Aorta (tissue), 5 donors: ENCODE data around the gene INSRR. TPM values are rescaled to one million over a fixed set of nuclear protein-coding genes. Genes with fewer than 3 reads are reported as not detected.

Experiments used
- ATAC-seq: fragments of 200-7000 bp; cut with Tn5 transposase; one replicate; pipeline ENCODE4 v1.9.1; 2022; ENCODE audit warnings: moderate library complexity; ENCODE audit not compliant: low FRiP score
- DNase-seq, 2 donors: peaks; one replicate each; pipeline ENCODE4 v3.0.0-alpha.2; 2020
- H3K27ac ChIP-seq, 2 donors: one replicate each; pipeline ENCODE4 v1.5.1; 2013; ENCODE audit warnings: low read length in 2 of 2, mild to moderate bottlenecking in 2 of 2, moderate library complexity in 2 of 2, control low read depth in 1 of 2, inconsistent platforms in 1 of 2, low read depth in 1 of 2
- H3K27me3 ChIP-seq, 2 donors: one replicate each; pipeline ENCODE4 v1.6.1; 2013; ENCODE audit warnings: control low read depth in 1 of 2, low read length in 1 of 2, mild to moderate bottlenecking in 1 of 2, moderate library complexity in 1 of 2; ENCODE audit not compliant: insufficient read depth in 2 of 2, control insufficient read depth in 1 of 2
- H3K36me3 ChIP-seq, 2 donors: one replicate each; pipeline ENCODE4 v1.6.1; 2013; ENCODE audit warnings: control low read depth in 1 of 2, low read length in 1 of 2, mild to moderate bottlenecking in 1 of 2; ENCODE audit not compliant: insufficient read depth in 2 of 2, control insufficient read depth in 1 of 2
- H3K4me1 ChIP-seq, 2 donors: one replicate each; pipeline ENCODE4 v1.6.1; 2013; ENCODE audit warnings: low read length in 2 of 2, control low read depth in 1 of 2, mild to moderate bottlenecking in 1 of 2, moderate library complexity in 1 of 2; ENCODE audit not compliant: insufficient read depth in 2 of 2, control insufficient read depth in 1 of 2
- H3K4me3 ChIP-seq, 2 donors: one replicate each; pipeline ENCODE4 v1.5.1; 2013; ENCODE audit warnings: low read length in 2 of 2, control low read depth in 1 of 2, mild to moderate bottlenecking in 1 of 2
- H3K9me3 ChIP-seq: one replicate; pipeline ENCODE4 v1.6.1; 2013; ENCODE audit warnings: mild to moderate bottlenecking, low read length; ENCODE audit not compliant: control insufficient read depth
- WGBS, 2 donors: extraction: QIAGEN DNeasy Blood & Tissue Kit; methylation state at CpG; one replicate each; pipeline ENCODE4 v1.1.7; 2013; 5-methylcytosine and 5-hydroxymethylcytosine counted together
- intact Hi-C, 2 donors: fragments of 100-400 bp; cut with DNase I; formaldehyde crosslinking; loops; one replicate each; pipeline versions ENCODE4 v1.14.2 to v1.15.0; 2022
- polyA plus RNA-seq, 2 donors: library from polyadenylated mRNA; stranded (reverse); fragments of 200-250 nt; gene quantifications; one replicate each; pipeline ENCODE4 v1.2.3, GENCODE V29; 2013
- total RNA-seq, 2 donors: library from RNA; stranded (reverse); fragmentation: NEBNext Ultra II Directional; extraction: Animal tissue kit (Norgen Biotek cat#: 25700); gene quantifications; one replicate each; pipeline ENCODE4 v1.2.1, GENCODE V29; 2021
- donor health status: healthy with polysubstance abuse.
- donor health status: Bipolar disorder and iron deficiency.
- donor health status: DM: no; HTN: no; CAD: no.
- donor health status: DM: no; HTN: no; CAD: no.
- donor health status: DM: yes; HTN: yes; CAD: no.

INSRR gene
- total and polyA plus RNA-seq, 4 donors: 0.51 TPM; not detected in 3

DNA sequence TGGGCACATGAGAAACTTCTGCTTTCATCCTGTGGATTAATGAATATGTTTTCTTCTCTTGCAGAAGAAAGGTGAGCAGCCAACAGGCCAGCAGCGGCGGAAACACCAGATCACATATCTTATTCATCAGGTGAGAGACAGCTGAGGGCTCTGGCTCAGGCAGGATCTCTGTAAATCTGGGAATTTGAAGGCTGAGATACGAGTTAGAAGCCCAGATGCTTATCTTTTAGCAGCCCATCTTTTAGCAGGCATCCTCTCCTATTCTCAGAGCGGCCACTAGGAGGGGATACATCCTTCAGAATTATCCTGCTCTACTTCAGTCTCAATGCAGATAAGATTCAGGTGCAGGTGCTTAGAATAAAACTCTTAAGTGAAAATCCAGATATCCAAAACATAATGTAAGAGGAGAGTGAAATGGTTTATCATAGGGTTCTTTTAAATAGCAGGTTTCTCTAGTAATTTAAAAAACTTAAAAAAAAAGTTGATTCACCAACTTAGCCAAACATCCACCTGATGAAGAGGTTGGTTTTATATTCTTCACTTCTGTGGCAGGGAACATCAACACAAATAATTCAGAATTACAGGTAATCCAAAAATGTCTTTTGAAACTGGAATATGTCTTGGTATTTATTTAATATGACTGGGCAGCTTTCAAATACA lies 61.6 kb downstream of the INSRR start:
- no peak for ATAC-seq
- DNase-seq: no peak
- intact Hi-C loops: no loop called here

DNA sequence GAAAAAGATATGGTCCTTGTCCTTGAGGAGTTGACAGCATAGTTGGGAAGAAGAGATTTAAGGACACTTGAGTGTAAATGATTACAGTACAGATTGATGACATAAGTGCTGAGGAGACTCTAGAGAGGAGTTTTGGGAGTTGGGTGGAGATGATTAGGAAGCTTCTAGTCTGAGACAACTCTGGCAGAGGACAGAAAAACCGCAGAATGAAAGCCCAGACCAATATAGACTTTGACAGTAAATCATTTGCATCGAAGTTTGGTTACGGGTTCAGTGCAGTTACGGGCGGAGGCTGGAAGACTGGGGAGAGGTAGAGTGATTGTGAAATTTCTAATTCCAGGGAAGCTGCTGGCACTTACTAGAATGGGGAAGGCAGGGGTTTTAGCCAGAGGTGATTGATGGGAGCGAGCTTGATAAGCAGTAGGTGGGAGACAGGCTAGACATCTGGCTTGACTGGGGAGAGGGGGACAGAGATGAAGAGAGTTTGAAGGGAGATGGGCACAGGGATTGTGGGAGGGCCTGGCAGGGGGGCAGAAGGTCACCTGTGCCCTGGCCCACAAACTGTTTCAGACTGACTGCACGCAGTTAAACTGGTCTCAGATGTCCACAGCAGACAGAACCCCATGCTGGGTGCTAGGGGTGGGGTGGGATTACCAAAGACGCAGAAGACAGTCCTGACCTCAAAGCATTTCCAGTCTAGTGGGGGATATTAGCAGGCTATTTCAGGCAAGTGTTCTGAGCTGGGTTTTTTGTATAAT lies 62.4 kb downstream of the INSRR start:
- Histone ChIP-seq H3K36me3 (peaks cover 4 to 19% of the 10 kb centered on the region in 2 donors), H3K27me3 (no peaks in the 10 kb centered on the region), H3K4me1 (no peaks in the 10 kb centered on the region), H3K27ac (no peak overlapping the region), H3K4me3 (no peak overlapping the region), H3K9me3 (no peaks in the 10 kb centered on the region)
- WGBS, 2 donors: 86 to 87% methylated on average over 8 of the region's 8 CpGs
- DNase-seq (no peak), ATAC-seq (no peak)
- intact Hi-C loops: no loop called here

More for the DNA sequence above, 61.6 kb downstream of the INSRR start:
- H3K27ac ChIP-seq: no peak overlapping the region
- no peaks in the 10 kb centered on the region for H3K27me3 ChIP-seq
- WGBS, 2 donors: 48 to 50% methylated on average over 4 of the region's 4 CpGs
- no peaks in the 10 kb centered on the region for H3K9me3 ChIP-seq
- H3K4me1 ChIP-seq: no peaks in the 10 kb centered on the region
- H3K36me3 ChIP-seq: peaks cover 7 to 14% of the 10 kb centered on the region in 2 donors
- H3K4me3 ChIP-seq: no peak overlapping the region

DNA sequence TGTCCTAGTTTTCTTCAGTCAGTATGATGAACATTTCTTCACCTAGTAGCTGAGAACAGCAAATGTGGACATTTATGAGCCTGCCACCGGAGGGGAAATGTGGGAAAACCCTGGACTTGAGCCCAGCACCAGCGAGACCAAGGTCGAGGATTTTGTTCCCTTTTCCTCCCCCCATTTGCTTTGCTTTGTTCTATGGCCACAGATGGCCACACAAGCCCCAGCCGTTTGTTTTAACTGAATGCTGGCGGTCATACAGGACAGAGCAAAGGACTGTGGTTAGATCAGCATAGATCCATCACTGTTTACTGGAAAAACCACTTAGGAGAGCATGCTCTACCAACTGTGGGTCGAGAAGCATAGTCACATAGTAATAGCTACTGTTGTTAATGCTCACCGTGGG lies 63.1 kb downstream of the INSRR start:
- Histone ChIP-seq H3K36me3 (peaks cover 4 to 20% of the 10 kb centered on the region in 2 donors), H3K9me3 (no peaks in the 10 kb centered on the region), H3K4me3 (no peak overlapping the region), H3K27ac (no peak overlapping the region), H3K4me1 (no peaks in the 10 kb centered on the region), H3K27me3 (no peaks in the 10 kb centered on the region)
- intact Hi-C loops: no loop called here
- no peak for DNase-seq
- no peak for ATAC-seq
- 66 to 75% methylated on average over 7 of the region's 7 CpGs for WGBS, 2 donors

DNA sequence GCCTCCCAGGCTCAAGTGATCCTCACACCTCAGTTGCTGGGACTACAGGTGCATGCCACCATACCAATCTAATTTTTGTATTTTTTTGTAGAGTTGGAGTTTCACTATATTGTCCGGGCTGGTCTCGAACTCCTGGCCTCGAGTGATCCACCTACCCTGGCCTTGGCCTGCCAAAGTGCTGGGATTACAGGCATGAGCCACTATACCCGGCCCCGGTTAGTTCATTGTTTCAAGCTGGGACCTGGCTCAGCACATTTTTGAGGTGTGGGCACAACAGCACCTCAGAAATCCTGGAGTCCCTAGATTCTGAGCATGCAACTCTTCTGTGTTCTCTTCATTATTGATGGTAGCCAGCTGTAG lies 63.6 kb downstream of the INSRR start:
- H3K9me3 ChIP-seq: no peaks in the 10 kb centered on the region
- no peaks in the 10 kb centered on the region for H3K27me3 ChIP-seq
- no peaks in the 10 kb centered on the region for H3K4me1 ChIP-seq
- H3K4me3 ChIP-seq: no peak overlapping the region
- no peak overlapping the region for H3K27ac ChIP-seq
- intact Hi-C loops: no loop called here
- WGBS, 2 donors: 91% methylated on average over 5 of the region's 5 CpGs
- H3K36me3 ChIP-seq: peaks cover 4 to 20% of the 10 kb centered on the region in 2 donors
- DNase-seq (no peak), ATAC-seq (no peak)

DNA sequence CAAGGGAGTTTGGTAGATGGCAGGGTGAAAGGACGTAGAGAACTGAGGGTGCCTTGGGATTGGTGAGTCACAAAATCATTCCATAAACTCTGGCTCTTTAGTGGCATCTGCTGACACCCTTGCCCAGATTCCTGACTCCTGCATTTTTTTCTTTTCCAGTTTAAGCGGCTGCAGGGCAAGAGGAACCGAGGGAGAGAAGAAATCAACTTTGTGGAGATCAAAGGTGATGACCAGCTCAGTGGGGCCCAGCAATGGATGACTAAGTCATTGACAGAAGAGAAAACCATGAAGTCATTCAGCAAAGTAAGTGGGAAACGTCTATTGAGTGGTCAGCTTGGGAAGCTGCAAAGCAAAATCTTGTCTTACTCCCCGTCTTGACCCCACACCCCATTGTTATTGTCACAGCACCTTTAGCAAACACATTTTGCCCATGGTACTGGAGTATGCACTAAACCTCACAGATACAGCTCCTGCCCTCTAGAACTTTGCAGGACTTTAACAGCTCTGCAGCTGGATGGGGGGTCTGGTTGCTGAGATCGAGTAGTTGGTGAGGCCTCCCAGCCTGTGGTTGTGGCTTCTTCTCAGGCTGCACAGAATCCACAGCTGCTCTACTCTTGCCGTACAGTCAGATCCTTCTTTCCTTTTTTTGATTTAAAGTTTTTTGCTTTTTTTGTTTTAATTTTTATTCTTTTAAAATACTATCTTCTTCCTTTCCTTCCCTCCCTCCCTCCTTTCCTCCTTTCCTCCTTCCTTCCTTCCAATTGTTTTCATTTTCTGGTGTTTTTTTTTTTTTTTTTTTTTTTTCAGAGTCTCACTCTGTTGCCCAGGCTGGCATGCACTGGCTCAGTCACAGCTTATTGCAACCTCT lies 64.2 kb downstream of the INSRR start:
- intact Hi-C loops: no loop called here
- 72 to 75% methylated on average over 7 of the region's 7 CpGs for WGBS, 2 donors
- no peak overlapping the region for H3K4me3 ChIP-seq
- H3K4me1 ChIP-seq: no peaks in the 10 kb centered on the region
- H3K27me3 ChIP-seq: no peaks in the 10 kb centered on the region
- H3K27ac ChIP-seq: no peak overlapping the region
- DNase-seq (no peak), ATAC-seq (no peak)
- no peaks in the 10 kb centered on the region for H3K9me3 ChIP-seq
- H3K36me3 ChIP-seq: peaks cover 4 to 20% of the 10 kb centered on the region in 2 donors

Other genes with a start within 250 kb of the INSRR start
- gene HAPLN2, start 239.7 kb downstream of the INSRR start, total RNA-seq: under 1 TPM; 0.39 to 0.94 TPM
- gene HAPLN2, start 239.7 kb downstream of the INSRR start, polyA plus RNA-seq: under 1 TPM in 1 of 2 donors, not detected in 1; 0.13 TPM
- gene BCAN, start 217.0 kb downstream of the INSRR start, total RNA-seq: under 1 TPM in 1 of 2 donors, not detected in 1; 0.36 TPM
- under 1 TPM in 1 of 2 donors, not detected in 1; 0.95 TPM for gene BCAN, start 217.0 kb downstream of the INSRR start, polyA plus RNA-seq
- 10 to 100 TPM; 47.9 to 57.2 TPM for gene NES, start 181.7 kb downstream of the INSRR start, total RNA-seq
- gene NES, start 181.7 kb downstream of the INSRR start, polyA plus RNA-seq: 1 to 10 TPM; 5.5 to 8.0 TPM
- 10 to 100 TPM in 1 of 2 donors, 1 to 10 TPM in 1; 3.8 to 34.4 TPM for gene CRABP2, start 153.5 kb downstream of the INSRR start, total RNA-seq
- 1 to 10 TPM; 6.5 to 7.8 TPM for gene CRABP2, start 153.5 kb downstream of the INSRR start, polyA plus RNA-seq
- 10 to 100 TPM; 20.7 to 33.6 TPM for gene METTL25B, start 130.6 kb downstream of the INSRR start, total RNA-seq
- 10 to 100 TPM; 24.2 to 46.2 TPM for gene METTL25B, start 130.6 kb downstream of the INSRR start, polyA plus RNA-seq
- 10 to 100 TPM; 20.6 to 26.9 TPM for gene ISG20L2, start 130.4 kb downstream of the INSRR start, total RNA-seq
- 10 to 100 TPM; 11.7 to 20.2 TPM for gene ISG20L2, start 130.4 kb downstream of the INSRR start, polyA plus RNA-seq
- 10 to 100 TPM; 44.0 to 46.1 TPM for gene MRPL24, start 118.0 kb downstream of the INSRR start, total RNA-seq
- 10 to 100 TPM; 68.5 to 73.1 TPM for gene MRPL24, start 118.0 kb downstream of the INSRR start, polyA plus RNA-seq
- gene HDGF, start 107.4 kb downstream of the INSRR start, total RNA-seq: 100 to 1,000 TPM; 106 to 135 TPM
- 100 to 1,000 TPM in 1 of 2 donors, 10 to 100 TPM in 1; 94.9 to 126 TPM for gene HDGF, start 107.4 kb downstream of the INSRR start, polyA plus RNA-seq
- gene PRCC, start 91.6 kb downstream of the INSRR start, total RNA-seq: 10 to 100 TPM; 41.0 to 50.2 TPM
- gene PRCC, start 91.6 kb downstream of the INSRR start, polyA plus RNA-seq: 10 to 100 TPM; 17.2 to 43.5 TPM
- gene SH2D2A, start 42.3 kb downstream of the INSRR start, total RNA-seq: 1 to 10 TPM; 2.7 to 2.9 TPM
- gene SH2D2A, start 42.3 kb downstream of the INSRR start, polyA plus RNA-seq: under 1 TPM in 1 of 2 donors, not detected in 1; 0.38 TPM
- 1 to 10 TPM; 1.2 to 3.5 TPM for gene NTRK1, start 1.7 kb upstream of the INSRR start, total RNA-seq
- under 1 TPM; 0.50 to 0.56 TPM for gene NTRK1, start 1.7 kb upstream of the INSRR start, polyA plus RNA-seq
- gene PEAR1, start 34.6 kb upstream of the INSRR start, total RNA-seq: 10 to 100 TPM; 17.4 to 32.9 TPM
- gene PEAR1, start 34.6 kb upstream of the INSRR start, polyA plus RNA-seq: 10 to 100 TPM in 1 of 2 donors, 1 to 10 TPM in 1; 5.6 to 46.6 TPM
- 1 to 10 TPM in 1 of 2 donors, under 1 TPM in 1; 0.42 to 1.3 TPM for gene LRRC71, start 61.5 kb upstream of the INSRR start, total RNA-seq
- gene LRRC71, start 61.5 kb upstream of the INSRR start, polyA plus RNA-seq: 1 to 10 TPM in 1 of 2 donors, not detected in 1; 2.4 TPM
- 10 to 100 TPM; 33.0 to 47.8 TPM for gene ARHGEF11, start 186.6 kb upstream of the INSRR start, total RNA-seq
- gene ARHGEF11, start 186.6 kb upstream of the INSRR start, polyA plus RNA-seq: 10 to 100 TPM in 1 of 2 donors, 1 to 10 TPM in 1; 9.3 to 16.2 TPM
- not detected for gene ETV3L, start 240.7 kb upstream of the INSRR start, total RNA-seq
- gene ETV3L, start 240.7 kb upstream of the INSRR start, polyA plus RNA-seq: not detected